ENCODE data around the gene CASP9. TPM values are rescaled to one million over a fixed set of nuclear protein-coding genes. Genes with fewer than 3 reads are reported as not detected.
"Not testable (repeated sequence)": the region's sequence is repeated elsewhere in the genome, so short reads cannot be mapped to it uniquely, and the experiment has no call there.

Gene CASP9
- total and polyA plus RNA-seq, 3 donors from 2014 or later = 33.8 to 48.5 (median 34.8) TPM

- intact Hi-C loops (cut with DNase I; ENCODE audit: low total_unique reads) = no loop called here
- Histone ChIP-seq H3K27me3 (no peaks in the 10 kb centered on the region), H3K4me3 (no peak overlapping the region), H3K9me3 (no peaks in the 10 kb centered on the region), H3K36me3 (ENCODE audit: low read depth, missing control alignments) (no peaks in the 10 kb centered on the region), H3K4me1 (peaks cover 11% of the 10 kb centered on the region), H3K27ac (no peak overlapping the region)
- DNase-seq = no peak
- WGBS, 2 donors = 89 to 92% methylated on average over 9 of the region's 9 CpGs
- TF ChIP-seq POLR2A (IDR thresholded peaks at IDR 0.05) (no peak), CTCF (IDR thresholded peaks at IDR 0.05) (no peak)
Measured at GRCh38 chr1:15460708-15461095, 63.3 kb downstream of the CASP9 start.

DNA sequence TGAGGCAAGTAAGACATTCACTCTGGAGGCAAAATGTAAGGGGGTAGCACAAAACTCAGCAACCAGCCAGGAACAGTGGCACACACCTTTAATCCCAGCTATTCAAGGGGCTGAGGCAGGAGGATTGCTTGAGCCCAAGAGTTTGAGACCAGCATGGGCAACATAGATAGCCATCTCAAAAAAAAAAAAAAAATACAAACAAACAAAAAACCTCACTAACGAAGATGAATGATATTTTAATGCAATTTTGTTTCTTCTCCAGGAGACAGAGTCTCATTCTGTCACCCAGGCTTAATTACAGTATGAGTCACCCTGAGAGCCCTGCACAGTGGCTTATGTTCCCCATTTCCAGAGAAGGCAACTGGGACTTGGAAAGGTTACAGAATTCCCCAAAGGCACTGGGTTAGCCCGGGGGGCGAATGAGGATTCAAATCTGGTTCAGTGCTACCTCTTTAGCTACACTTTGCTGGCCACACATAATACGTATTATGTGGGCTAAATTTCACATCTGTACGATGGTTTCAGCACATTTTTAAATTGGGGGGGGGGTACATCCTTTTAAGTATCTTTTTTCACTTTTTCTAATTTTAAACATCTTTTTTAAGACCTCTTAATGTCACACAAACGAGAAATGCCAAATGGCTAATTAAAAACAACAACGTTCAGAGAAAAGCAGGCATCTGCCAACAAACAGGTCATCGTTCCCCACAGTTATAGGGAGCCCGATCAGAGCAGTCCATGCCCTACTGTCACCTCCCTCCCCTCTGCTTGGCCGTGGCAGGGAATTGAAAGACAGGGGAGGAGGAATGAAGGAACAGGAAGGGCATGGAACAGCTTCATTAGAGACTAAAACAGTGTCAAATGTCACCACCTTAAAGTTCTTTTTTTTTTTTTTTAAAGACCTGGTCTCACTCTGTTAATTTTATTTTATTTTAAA is 64.0 kb downstream of the CASP9 start:
- 58 to 59% methylated on average over 10 of the region's 10 CpGs for WGBS, 2 donors
- H3K4me1 ChIP-seq = peaks cover 11% of the 10 kb centered on the region

DNA sequence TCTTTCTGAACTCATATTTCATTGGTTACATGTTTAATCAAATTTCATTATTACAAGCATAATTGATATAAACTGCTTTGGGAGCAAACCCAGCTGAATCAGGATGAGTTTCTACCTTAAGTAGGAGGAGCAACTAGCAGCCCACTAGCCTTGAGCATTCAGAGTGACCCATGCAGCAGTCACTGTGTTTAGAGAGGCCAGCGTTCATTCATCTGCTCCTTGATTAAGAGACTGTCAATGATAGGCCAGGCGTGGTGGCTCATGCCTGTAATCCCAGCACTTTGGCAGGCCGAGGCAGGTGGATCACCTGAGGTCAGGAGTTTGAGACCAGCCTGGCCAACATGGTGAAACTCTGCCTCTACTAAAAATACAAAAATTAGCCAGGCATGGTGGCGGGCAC is 65.6 kb downstream of the CASP9 start:
- 84 to 92% methylated on average over 4 of the region's 4 CpGs for WGBS, 2 donors
- H3K27ac ChIP-seq; H3K4me3 ChIP-seq; H3K27me3 ChIP-seq; intact Hi-C loops (cut with DNase I; ENCODE audit: low total_unique reads); DNase-seq; H3K9me3 ChIP-seq; H3K36me3 ChIP-seq (ENCODE audit: low read depth, missing control alignments): not testable (repeated sequence)
- H3K4me1 ChIP-seq = peaks cover 11% of the 10 kb centered on the region

More for the DNA sequence above, 64.0 kb downstream of the CASP9 start:
- H3K27me3 ChIP-seq = no peaks in the 10 kb centered on the region
- TF ChIP-seq POLR2A (IDR thresholded peaks at IDR 0.05) = no peak
- no peak for TF ChIP-seq CTCF (IDR thresholded peaks at IDR 0.05)
- no peak overlapping the region for H3K4me3 ChIP-seq
- no peak for DNase-seq
- no peak overlapping the region for H3K27ac ChIP-seq
- H3K9me3 ChIP-seq = no peaks in the 10 kb centered on the region
- H3K36me3 ChIP-seq (ENCODE audit: low read depth, missing control alignments) = no peaks in the 10 kb centered on the region
- intact Hi-C loops (cut with DNase I; ENCODE audit: low total_unique reads) = no loop called here

DNA sequence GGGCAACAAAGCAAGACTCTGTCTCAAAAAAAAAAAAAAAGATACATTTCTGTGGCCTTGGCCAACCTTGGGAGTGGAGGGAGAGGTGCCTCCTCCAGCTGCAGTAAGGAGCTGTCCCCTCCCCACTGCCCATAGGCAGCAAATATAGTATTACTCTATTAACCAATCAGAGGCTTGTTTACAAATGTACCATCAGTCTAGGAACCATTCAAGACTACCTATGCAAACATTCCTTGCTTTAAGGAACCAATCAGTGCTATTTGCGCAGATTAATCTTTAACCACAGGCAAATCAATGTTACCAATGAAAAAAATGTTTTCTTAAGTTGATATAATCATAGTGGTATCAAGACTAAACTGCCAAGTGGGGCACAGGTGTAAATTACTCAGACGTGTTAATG is 66.4 kb downstream of the CASP9 start:
- intact Hi-C loops (cut with DNase I; ENCODE audit: low total_unique reads) = no loop called here
- Histone ChIP-seq H3K4me3 (no peak overlapping the region), H3K27me3 (no peaks in the 10 kb centered on the region), H3K36me3 (ENCODE audit: low read depth, missing control alignments) (no peaks in the 10 kb centered on the region), H3K4me1 (peaks cover 11% of the 10 kb centered on the region), H3K9me3 (no peaks in the 10 kb centered on the region), H3K27ac (no peak overlapping the region)
- 79 to 82% methylated on average over 2 of the region's 2 CpGs for WGBS, 2 donors
- no peak for DNase-seq
- TF ChIP-seq POLR2A (IDR thresholded peaks at IDR 0.05) (no peak), CTCF (IDR thresholded peaks at IDR 0.05) (no peak)

DNA sequence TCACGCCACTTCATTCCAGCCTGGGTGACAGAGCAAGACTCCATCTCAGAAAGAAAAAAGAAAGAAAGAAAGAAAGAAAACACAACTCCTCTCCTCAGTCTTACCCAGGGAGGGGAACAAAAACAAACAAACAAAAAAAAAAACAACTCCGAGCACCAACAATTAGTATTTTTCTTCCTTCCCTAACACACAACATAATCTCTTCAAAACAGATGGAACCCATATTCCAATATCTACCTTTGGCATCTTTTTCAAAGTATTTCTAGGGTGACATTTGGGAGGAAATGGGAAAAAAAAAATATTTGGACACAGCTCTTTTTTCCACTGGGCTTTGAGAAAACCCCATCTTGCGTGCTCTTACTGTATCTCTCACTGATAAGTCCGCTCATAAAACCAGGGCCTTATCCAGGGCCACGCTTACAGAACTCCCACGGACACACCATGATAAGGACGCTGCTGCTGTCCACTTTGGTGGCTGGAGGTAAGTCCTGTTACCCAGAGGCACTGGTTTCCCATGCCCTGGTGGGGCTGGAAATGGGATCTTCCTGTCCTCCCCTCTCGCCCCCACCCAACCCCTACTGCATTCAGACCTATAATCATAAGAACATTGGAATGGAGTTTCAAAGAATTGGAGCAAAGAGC is 67.6 kb downstream of the CASP9 start, which contains the start of gene CELA2A:
TSS of gene CELA2A (plus strand) at position 420 of the 642 bp plus-strand sequence. CDS start at position 442, 22 bp downstream.
- Histone ChIP-seq H3K9me3 (no peaks in the 10 kb centered on the region), H3K36me3 (ENCODE audit: low read depth, missing control alignments) (no peaks in the 10 kb centered on the region), H3K4me3 (no peak within 1 kb of the TSS), H3K4me1 (peaks cover 11% of the 10 kb centered on the region), H3K27ac (no peak within 1 kb of the TSS), H3K27me3 (no peaks in the 10 kb centered on the region)
- TF ChIP-seq POLR2A (IDR thresholded peaks at IDR 0.05) (no peak), CTCF (IDR thresholded peaks at IDR 0.05) (no peak)
- WGBS, 2 donors = 69 to 70% methylated on average over 8 of the region's 8 CpGs
- intact Hi-C loops (cut with DNase I; ENCODE audit: low total_unique reads) = no loop called here
- peak; percentile 64 for DNase-seq

All from testis (tissue), 3 donors.